MCF 10A (cell line): ENCODE data around the gene CAMK1D. TPM values are rescaled to one million over a fixed set of nuclear protein-coding genes. Genes with fewer than 3 reads are reported as not detected.

Experiments
- BruUV-seq: library from RNA; stranded (reverse); fragments of 400-500 nt; replicated peaks from 2 replicates; lab custom pipeline; 2021; lab: Mats Ljungman, UMichigan
- CTCF ChIA-PET: fragments of 300-600 bp; sonication (Branson Sonifier 250); formaldehyde crosslinking; extraction: SDS; loops from one replicate; lab custom pipeline; 2021; ENCODE audit warnings: antibody characterized with exemption, inconsistent platforms; lab: Yijun Ruan, JAX
- POLR2A ChIA-PET: fragments of 300-600, 350-650 bp; sonication (Branson Sonifier 250); formaldehyde crosslinking; extraction: SDS; loops from one replicate; lab custom pipeline; 2020; ENCODE audit warnings: antibody characterized with exemption, inconsistent platforms; lab: Yijun Ruan, JAX
- DNase-seq: peaks from one replicate; pipeline ENCODE4 v3.0.0-alpha.2; 2018; ENCODE audit not compliant: unreplicated experiment
- H3K27ac Mint-ChIP-seq: one replicate; pipeline ENCODE4 v1.8.0; 2022; ENCODE audit warnings: mild to moderate bottlenecking, low read depth, mixed read lengths; ENCODE audit not compliant: unreplicated experiment
- H3K27me3 Mint-ChIP-seq: one replicate; pipeline ENCODE4 v1.8.0; 2022; ENCODE audit warnings: mixed read lengths; ENCODE audit not compliant: insufficient read depth, unreplicated experiment
- H3K36me3 Mint-ChIP-seq: one replicate; pipeline ENCODE4 v1.8.0; 2022; ENCODE audit warnings: mild to moderate bottlenecking, moderate library complexity, mixed read lengths; ENCODE audit not compliant: insufficient read depth, unreplicated experiment
- H3K4me1 Mint-ChIP-seq: one replicate; pipeline ENCODE4 v1.8.0; 2022; ENCODE audit warnings: mixed read lengths; ENCODE audit not compliant: insufficient read depth, unreplicated experiment
- H3K4me3 Mint-ChIP-seq: one replicate; pipeline ENCODE4 v1.8.0; 2022; ENCODE audit warnings: mild to moderate bottlenecking, moderate library complexity, mixed read lengths; ENCODE audit not compliant: unreplicated experiment
- H3K9me3 Mint-ChIP-seq: one replicate; pipeline ENCODE4 v1.8.0; 2022; ENCODE audit warnings: mixed read lengths; ENCODE audit not compliant: unreplicated experiment
- intact Hi-C: fragments of 100-400 bp; cut with micrococcal nuclease; formaldehyde crosslinking; loops from 2 replicates; pipeline ENCODE4 v1.14.1; 2022
- total RNA-seq: library from RNA; stranded (reverse); gene quantifications from 2 replicates; pipeline ENCODE4 v1.2.3, GENCODE V29; 2022
- TF ChIP-seq, protein P1 (sequence below): fragments of 200-600 bp; IDR thresholded peaks from one replicate; pipeline ENCODE4 v1.8.0; 2022; ENCODE audit warnings: antibody characterized with exemption, mild to moderate bottlenecking; ENCODE audit not compliant: unreplicated experiment

Gene CAMK1D
- total RNA-seq, 1 experiment from 2014 or later: 1.7 TPM

DNA sequence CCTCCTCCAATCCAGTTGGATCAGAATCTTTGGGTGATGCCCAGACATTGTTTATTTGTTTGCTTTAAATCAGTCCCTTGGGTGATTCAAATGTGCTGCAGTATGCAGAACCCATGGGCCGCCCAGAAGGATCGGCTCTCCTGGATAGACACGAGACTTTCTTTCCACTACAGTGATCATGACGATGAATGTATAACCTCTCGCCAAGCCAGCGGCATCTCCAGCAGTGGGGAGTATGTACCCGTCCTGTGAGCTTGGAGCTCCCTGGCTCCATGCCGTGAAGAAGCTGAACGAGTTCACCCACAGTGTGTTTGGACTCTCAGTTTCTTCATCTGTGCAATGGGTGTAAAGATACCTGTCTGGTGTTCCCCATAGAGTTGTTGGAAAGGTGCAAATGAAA, 162.3 kb downstream of the CAMK1D start:
- H3K9me3 Mint-ChIP-seq: no peaks in the 10 kb centered on the region
- no peaks in the 10 kb centered on the region for H3K27me3 Mint-ChIP-seq
- intact Hi-C loops: no loop called here
- TF ChIP-seq, protein P1, sequence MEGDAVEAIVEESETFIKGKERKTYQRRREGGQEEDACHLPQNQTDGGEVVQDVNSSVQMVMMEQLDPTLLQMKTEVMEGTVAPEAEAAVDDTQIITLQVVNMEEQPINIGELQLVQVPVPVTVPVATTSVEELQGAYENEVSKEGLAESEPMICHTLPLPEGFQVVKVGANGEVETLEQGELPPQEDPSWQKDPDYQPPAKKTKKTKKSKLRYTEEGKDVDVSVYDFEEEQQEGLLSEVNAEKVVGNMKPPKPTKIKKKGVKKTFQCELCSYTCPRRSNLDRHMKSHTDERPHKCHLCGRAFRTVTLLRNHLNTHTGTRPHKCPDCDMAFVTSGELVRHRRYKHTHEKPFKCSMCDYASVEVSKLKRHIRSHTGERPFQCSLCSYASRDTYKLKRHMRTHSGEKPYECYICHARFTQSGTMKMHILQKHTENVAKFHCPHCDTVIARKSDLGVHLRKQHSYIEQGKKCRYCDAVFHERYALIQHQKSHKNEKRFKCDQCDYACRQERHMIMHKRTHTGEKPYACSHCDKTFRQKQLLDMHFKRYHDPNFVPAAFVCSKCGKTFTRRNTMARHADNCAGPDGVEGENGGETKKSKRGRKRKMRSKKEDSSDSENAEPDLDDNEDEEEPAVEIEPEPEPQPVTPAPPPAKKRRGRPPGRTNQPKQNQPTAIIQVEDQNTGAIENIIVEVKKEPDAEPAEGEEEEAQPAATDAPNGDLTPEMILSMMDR: no peak
- DNase-seq: no peak
- no TSS peak for BruUV-seq
- H3K27ac Mint-ChIP-seq: no peak overlapping the region
- no peaks in the 10 kb centered on the region for H3K36me3 Mint-ChIP-seq
- no peaks in the 10 kb centered on the region for H3K4me1 Mint-ChIP-seq
- POLR2A ChIA-PET: interaction anchor here (1.0 kb wide), 1 partner anchor 40 kb away, joined by 3 read pairs; no protein-coding TSS in a partner anchor
- CTCF ChIA-PET: interaction anchor here (1.1 kb wide), 1 partner anchor 199 kb away, joined by 3 read pairs; no protein-coding TSS in a partner anchor
- H3K4me3 Mint-ChIP-seq: no peak overlapping the region

DNA sequence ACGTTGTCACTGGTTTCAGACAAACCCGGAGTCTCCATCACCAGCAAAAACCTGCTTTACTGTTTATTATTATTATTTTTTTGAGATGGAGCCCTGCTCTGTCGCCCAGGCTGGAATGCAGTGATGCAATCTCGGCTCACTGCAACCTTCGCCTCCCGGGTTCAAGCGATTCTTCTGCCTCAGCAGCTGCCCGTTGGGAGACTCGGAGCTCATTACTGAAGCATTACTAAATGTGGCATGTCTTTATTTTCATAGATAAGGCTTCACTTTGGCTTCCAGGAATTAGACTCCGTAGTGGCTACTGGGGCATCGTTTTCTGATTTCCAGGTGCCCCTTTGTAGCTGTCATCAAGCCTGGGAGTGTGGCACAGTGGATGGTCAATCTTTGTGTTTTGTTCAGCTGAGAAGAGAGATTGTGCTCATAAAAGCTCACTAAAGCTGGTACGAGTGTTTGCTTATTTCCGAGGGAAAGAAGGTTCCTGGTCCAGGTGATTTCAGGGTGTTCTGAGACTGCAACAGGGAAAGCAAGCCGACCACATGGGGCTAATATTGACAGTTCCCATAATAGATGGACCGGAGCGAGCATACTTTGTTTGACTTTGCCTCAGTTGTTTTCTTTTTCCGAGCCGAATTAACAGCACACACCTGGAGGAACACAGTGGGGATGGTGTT, 163.1 kb downstream of the CAMK1D start:
- POLR2A ChIA-PET: interaction anchor here (1.0 kb wide), 1 partner anchor 39 kb away, joined by 3 read pairs; no protein-coding TSS in a partner anchor
- CTCF ChIA-PET: interaction anchor here (1.1 kb wide), 1 partner anchor 199 kb away, joined by 3 read pairs; no protein-coding TSS in a partner anchor
- Mint-ChIP-seq H3K9me3 (no peaks in the 10 kb centered on the region), H3K4me1 (no peaks in the 10 kb centered on the region), H3K27me3 (no peaks in the 10 kb centered on the region), H3K4me3 (no peak overlapping the region), H3K27ac (no peak overlapping the region), H3K36me3 (no peaks in the 10 kb centered on the region)
- no peak for DNase-seq
- TF ChIP-seq, protein P1: no peak
- intact Hi-C loops: no loop called here
- no TSS peak for BruUV-seq

GRCh38 chr10:12513003-12513365, 163.6 kb downstream of the CAMK1D start:
- Mint-ChIP-seq H3K4me3 (no peak overlapping the region), H3K27me3 (no peaks in the 10 kb centered on the region), H3K9me3 (no peaks in the 10 kb centered on the region), H3K36me3 (no peaks in the 10 kb centered on the region), H3K27ac (no peak overlapping the region), H3K4me1 (no peaks in the 10 kb centered on the region)
- TF ChIP-seq, protein P1: no peak
- no peak for DNase-seq
- BruUV-seq: no TSS peak
- intact Hi-C loops: no loop called here
- ChIA-PET POLR2A (interaction anchor here (1.2 kb wide), 1 partner anchor 47 kb away, joined by 3 read pairs; no protein-coding TSS in a partner anchor), CTCF (no interaction called here)

- TF ChIP-seq, protein P1: no peak
- Mint-ChIP-seq H3K4me3 (no peak overlapping the region), H3K27ac (no peak overlapping the region), H3K4me1 (no peaks in the 10 kb centered on the region), H3K27me3 (no peaks in the 10 kb centered on the region), H3K9me3 (no peaks in the 10 kb centered on the region), H3K36me3 (no peaks in the 10 kb centered on the region)
- BruUV-seq: no TSS peak
- no peak for DNase-seq
- POLR2A ChIA-PET: interaction anchor here (1.2 kb wide), 1 partner anchor 48 kb away, joined by 3 read pairs; no protein-coding TSS in a partner anchor
- CTCF ChIA-PET: interaction anchor here (0.7 kb wide), 1 partner anchor 143 kb away, joined by 3 read pairs; no protein-coding TSS in a partner anchor
- intact Hi-C loops: no loop called here
These were observed 164.7 kb downstream of the CAMK1D start for GRCh38 chr10:12513775-12514673.
